HG02973 (cell line): ENCODE results near the gene RAB3GAP1.

Experiments used
- ATAC-seq: cut with Tn5 transposase; IDR thresholded peaks from one replicate; pipeline ENCODE4 v1.9.1; 2021; ENCODE audit warnings: moderate library complexity; ENCODE audit not compliant: unreplicated experiment

RAB3GAP1 gene

DNA sequence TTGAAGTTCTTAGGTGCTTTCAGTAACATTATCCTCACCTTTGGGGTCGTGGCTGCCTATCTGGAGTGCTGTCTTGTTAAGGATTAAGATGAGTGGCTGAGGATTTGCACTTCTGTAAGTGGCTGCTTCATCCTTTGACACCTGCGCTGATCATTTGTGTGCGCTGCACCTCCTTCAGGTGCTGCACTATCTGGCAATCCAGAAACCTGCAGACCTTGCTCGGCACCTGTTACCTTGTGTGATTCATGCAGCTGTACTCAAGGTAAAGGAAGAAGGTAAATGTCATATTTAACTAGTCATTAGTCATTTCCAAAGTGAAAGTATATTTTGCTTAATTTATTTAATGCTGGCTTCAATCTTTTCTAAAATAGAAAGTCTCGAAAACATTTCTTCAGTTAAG is 110.3 kb downstream of the RAB3GAP1 start:
- ATAC-seq: no peak

DNA sequence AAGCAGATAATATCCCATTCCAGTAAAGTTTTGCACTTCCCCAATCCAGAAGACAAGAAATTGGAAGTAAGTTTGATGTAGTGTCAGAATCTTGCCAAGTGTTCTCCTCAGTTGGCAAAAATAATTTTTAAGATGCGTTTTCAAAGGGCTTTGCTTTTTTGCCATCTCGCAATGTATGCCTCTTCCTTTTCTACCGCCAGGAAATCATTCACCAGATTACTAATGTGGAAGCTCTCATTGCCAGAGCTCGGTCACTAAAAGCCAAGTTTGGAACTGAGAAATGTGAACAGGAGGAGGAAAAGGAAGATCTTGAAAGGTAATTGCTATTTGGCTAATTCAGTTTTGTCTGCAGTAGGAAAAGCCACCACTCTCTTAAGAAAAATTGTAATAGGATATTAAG is 110.7 kb downstream of the RAB3GAP1 start:
- ATAC-seq: no peak

DNA sequence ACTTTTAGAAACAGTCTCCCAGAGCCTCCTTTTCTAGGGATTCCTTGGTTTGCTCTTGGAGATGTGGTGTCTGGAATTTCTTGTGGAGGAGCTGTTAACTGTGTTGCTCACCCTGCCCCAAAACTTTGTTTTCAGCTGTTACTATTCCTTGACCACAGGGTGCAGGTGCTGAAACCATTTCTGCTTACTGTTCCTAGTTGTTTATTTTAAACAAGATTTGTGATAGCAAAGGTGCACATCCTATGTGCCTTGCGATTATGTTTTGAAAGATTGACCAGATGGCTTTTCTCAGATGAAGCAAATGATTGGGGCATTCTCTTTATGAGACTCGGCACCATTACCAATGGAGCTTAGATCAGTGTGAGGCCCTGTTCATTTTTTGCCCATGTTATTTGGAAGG is 111.2 kb downstream of the RAB3GAP1 start:
- ATAC-seq: no peak

DNA sequence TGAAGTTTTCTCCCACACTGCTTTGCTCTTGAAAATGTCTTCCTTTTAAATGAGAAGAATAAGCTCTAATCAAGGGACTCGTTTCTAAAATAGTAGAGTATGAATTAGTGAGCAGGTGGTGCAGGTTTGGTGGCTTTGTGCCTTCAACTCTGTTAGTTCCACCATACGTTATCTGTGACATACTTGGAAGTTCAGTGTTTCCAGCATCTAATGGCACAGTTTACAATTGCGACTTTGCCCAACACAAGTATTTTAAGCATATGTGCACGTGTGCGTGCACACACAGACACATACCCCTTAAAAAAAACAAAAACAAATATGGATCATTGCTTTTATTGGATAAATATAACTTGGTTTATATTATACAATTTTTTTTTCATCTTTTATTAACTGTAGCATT is 111.8 kb downstream of the RAB3GAP1 start:
- ATAC-seq: no peak

DNA sequence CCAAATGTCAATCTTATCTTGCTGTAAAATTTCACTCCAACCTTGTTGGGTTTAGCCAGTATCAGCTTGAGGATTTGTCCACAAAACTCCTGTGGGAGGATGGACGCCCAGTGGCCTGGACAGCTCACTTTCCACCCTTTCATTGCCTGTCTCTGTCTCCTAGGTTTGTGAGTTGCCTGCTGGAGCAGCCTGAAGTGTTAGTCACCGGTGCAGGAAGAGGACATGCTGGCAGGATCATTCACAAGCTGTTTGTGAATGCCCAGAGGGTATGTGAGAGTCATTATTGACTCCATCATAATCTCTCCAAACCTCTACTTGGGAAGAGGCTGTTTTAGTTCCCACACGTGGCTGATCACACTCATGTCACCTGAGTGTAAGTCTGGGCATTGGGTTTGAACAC is 112.3 kb downstream of the RAB3GAP1 start:
- ATAC-seq: no peak

DNA sequence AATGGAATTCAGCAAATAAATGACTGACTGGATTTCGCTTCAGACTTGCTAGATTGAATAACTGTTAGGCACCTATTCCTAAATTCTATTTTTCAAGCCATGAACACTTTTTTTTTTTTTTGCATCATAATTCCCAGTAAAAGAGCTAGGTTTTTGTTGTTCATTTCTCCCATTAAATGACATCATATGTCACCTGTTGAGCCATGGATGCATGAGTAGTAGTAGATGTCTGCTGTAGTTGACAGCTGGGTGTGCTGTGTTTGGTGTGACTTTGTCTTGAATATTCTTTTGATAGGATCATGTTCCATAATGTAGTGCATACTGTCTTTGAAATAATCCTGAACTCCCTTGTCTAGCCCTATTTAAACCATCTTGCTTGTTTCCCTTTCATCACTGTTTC is 115.2 kb downstream of the RAB3GAP1 start:
- no peak for ATAC-seq

DNA sequence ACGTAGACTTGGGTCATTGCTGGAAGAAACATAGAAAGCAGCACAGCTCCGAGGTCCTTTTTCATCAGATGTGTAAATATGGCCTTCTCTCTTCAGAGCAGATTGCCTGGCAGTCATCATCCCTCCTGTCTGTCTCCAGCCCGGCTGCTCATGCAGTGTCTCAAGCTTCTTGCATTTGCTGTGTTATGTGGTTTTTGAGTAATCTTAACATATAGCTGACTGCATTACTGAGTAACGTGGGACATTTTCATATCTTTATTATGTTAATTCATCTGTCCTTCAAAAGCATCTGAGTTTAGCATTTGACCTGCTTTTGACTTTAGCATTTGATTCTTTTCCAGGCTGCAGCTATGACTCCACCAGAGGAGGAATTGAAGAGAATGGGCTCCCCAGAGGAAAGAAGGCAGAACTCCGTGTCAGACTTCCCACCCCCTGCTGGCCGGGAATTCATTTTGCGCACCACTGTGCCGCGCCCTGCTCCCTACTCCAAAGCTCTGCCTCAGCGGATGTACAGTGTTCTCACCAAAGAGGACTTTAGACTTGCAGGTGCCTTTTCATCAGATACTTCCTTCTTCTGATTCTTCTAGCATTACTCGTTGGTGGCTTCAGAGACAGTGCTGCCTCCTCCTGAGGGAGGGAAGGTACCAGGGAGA is 116.2 kb downstream of the RAB3GAP1 start:
- no peak for ATAC-seq

DNA sequence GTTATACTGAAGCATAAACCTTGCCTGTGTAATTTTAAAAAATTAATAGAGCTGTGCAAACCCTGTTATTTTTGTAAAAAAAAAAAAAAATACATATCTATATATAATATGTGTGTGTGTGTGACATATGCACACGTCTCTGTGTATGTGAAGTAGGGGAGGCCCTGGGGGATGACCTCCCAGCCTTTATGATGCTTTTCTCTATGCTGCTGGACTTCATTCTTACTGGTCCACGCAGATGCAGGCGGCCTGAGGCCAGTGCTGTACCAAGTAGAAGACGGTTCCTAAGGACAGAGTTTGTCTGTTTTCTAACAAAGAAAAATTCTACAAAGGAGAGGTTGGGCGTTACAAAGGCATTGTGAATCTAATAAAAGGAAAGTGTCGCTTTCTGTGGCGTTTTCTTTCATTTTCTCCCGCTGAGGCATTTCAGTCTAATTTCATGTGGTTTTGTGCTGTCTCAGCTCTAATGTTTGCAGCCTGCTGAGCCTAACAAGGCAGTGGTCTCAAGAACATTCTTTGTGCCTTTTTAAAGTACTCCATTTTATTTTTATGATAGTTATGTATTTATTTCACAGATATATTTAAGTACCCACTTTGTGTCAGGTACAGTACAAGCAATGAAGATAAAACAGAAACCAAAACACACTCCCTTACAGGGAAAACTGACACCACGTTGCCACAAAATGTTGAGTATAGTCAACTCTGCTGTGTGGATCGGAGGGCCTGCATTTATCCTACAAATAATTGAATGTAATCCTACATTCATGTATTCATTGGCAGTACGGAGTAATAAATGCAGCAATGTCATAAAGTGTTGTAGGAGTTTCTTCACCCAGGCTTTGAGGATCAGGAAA is 118.0 kb downstream of the RAB3GAP1 start:
- no peak for ATAC-seq

DNA sequence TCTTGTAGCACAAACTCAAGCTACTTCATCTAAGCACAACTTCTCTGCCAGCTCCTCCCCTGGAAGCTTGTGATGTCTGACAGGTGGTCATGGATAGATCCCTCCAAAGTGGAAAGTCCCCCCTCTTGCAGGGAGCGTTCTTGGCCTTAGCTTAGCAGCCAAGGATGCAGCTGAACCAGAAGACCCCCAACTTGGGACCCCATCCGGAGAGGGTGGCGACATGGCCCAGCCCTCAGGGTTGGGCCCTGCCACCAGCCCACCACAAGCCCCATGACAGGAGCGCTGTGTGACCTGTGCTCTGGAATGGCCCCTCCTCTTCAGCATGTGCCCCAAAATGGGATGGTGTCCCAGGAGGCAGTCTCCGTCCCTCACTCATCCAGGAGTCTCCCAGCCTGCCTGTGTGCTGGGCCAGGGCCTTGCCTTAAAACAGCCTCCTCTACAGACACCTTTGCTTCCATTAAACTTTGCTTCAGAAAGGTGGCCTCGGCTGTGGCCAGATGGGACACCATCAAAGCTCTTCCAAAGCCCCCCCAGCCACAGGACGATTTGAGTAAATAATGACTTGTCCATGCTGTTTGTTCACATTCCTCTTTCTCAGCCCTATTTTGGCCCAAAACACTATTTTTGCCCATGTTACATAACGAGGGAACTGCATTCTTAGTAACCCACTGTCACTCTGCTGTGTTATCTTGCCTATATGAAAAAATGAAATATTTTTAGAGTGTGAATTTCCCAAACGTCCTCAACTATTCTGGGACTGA is 122.1 kb downstream of the RAB3GAP1 start:
- ATAC-seq: no peak

DNA sequence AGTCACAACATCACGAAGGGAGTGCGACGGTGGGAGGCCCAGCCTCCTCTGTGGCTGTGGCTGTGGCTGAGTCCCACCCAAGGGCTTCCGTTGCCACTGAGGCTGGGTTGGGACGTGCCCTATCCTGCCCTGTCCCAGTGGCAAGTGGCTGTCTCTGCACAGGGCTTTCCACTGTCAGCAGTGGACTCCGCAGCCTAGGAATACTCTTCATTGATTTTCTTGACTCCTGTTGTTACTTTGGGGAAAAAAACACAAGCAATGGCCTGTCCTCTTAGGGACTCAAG is 122.7 kb downstream of the RAB3GAP1 start:
- ATAC-seq: no peak

DNA sequence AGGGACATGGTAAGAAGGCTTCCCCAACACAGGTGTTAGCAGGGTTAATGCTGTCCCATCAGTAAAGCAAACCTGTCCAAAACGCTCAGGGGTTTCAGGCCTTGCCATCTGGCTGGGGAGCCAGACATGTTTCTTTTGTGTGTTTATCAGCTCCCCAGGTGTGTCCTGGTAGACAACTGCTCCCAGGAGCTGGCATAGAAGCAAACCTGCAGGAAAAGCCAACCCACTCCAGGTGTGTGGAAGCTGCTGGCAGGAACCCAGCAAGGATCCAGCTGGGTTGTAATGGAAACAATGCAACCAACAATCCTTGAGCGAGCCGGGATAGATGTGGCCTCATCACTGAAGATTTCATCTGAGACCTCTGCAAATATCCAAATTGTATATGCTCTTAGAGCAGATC is 123.1 kb downstream of the RAB3GAP1 start:
- ATAC-seq: no peak

DNA sequence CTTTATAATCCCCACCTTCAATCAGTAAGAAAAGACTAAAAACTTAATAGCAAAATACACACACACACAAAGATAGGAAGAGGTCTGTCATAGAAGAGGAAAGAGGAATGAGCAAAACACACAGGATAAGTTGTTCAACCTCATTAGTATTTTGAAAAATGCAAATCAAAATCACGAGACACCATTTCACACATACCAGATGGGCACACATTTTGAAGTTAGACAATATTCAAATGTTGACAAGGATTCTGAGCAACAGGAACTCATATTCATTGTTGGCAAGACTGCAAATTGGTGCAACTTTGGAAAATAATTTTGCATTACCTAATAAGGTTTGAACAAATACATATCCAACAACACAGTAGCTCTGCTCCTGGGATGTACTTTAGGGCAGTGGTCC is 127.6 kb downstream of the RAB3GAP1 start:
- no peak for ATAC-seq

DNA sequence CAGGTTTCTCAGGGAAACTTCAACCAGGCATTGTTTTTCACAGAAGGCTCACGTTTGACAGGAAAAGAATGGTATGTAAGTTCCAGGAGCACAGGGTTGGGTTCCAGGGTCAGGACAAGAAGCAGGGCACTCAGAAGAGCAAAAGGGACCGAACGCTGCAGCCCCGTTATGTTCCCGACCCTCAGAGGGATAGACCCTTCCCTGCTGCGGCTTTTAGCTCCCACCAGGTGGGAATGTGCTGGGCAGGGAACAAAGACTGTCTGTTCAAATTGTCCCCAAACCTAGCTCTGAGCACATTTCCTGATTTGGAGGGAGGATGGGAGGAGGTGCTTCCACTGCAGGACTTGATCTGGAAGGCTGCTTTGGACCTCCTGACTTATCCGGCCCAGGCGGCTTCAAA is 130.1 kb downstream of the RAB3GAP1 start:
- no peak for ATAC-seq

DNA sequence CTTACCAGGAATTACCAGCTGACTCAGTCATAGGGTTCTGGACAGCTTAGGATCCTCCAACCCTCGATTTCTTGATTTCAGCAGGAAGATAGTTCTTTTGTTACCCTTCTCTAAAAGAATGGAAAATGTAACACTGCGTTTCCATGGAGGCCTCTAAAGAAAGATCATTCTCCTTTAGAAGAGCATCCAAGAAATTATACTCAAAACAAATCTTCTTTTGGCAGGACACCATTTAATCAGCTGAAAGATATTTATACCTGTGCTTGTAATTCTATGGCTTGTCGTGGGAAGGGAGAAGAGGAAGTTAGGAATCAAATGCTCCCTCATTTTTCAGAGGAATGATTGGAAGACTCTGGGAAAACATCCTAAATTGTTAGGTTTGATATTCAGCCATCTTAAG is 130.5 kb downstream of the RAB3GAP1 start:
- no peak for ATAC-seq

DNA sequence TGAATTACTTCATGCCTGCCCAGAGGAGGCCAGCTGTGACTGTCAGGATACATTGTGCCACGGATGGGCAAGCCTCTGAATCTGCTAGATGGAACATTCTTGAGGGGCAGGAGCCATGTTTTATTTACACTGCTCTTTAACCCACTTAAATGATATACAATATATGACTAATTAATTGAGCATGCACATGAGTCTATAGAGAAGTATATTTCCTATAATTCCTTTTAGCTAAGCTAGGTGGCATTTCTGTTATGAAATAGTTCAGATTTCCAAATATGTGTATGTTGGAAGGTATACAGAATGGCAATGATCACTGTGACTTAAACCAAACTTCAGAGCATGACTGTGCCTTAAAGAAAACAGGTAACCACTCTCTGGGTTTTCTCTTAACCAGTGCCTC is 131.7 kb downstream of the RAB3GAP1 start:
- no peak for ATAC-seq

DNA sequence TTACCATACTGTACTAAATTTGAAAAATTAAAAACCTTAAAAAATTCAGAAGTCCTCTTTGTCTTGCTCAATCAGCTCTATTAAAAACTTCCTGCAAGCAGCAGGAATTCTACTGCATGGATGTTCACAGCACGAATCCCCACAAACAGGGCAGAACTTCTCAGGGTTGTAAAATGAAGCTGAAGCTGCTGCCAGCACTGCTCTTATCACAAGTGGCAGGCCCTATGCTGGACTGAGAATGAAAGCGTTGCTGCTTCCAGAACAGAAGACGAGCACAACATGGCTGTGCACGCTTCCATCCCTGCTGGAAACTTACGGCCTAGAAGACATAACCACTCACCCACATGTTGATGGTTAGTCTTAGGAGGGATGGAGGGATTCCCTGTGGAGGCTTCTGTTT is 134.0 kb downstream of the RAB3GAP1 start:
- ATAC-seq: no peak

DNA sequence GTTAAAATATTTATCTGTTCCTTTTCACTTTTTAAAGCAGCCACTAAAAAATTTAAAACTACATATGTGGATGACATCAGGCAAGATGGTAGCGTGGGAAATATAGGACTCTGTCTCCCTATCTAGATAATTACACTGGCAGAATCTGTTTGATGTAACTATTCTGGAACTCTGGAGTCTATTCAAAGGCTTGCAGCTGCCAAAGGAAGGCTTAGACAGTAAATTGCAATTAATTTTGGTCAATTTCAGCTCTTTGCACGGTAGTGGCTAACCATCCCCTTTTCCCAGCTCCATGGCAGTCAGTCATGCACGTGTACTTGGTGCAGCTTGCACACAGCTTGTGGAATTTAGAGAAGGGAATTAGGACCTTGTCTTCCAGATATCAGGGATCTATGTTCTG is 135.2 kb downstream of the RAB3GAP1 start:
- no peak for ATAC-seq

DNA sequence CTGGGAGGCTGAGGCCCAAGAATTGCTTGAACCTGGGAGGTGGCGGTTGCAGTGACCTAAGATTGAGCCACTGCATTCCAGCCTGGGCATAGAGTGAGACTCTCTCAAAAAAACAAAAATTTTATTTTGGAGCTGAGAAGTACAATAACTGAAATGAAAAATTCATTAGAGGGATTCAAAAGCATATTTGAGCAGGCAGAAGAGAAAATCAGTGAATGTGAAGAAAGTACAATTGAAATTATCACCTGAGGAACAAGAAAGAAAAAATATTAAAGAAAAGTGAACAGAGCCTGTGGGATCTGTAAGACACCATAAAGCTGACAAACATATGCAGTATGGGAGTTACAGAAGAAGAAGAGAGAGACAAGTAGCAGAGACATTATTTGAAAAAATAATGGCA is 137.1 kb downstream of the RAB3GAP1 start:
- no peak for ATAC-seq

DNA sequence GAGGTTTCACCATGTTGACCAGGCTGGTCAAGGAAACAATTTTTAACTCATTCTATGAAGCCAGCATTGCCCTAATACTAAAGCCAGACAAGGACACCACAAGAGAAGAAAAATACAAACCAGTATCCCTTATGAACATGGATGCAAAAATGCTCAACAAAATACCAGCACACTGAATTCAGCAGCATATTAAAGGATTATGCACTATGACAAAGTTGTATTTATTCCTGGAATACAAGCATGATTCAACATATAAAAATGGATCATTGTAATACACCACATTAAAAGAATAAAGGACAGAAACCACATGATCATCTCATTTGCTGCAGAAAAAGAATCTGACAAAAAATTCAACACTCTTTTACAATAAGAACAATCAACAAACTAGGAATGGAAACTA is 138.7 kb downstream of the RAB3GAP1 start:
- ATAC-seq: no peak

DNA sequence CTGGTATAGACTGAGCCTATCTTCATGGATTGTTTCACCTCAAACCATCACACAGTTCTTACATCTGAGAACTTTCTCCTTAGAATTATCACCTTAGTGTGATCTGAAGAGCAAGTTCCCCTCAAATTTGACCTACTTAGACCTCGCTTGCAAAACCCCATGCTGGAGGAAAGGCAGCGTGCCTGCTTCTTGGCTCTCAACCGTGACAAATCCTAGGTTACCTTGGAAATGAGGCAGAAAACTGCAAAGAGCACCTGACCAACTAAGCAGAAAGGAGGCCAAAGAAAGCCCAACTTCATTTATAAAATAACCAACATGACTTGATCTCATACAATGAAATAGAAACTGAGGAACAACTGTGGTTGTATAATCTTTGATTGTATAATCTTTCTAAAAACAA is 146.4 kb downstream of the RAB3GAP1 start:
- no peak for ATAC-seq

DNA sequence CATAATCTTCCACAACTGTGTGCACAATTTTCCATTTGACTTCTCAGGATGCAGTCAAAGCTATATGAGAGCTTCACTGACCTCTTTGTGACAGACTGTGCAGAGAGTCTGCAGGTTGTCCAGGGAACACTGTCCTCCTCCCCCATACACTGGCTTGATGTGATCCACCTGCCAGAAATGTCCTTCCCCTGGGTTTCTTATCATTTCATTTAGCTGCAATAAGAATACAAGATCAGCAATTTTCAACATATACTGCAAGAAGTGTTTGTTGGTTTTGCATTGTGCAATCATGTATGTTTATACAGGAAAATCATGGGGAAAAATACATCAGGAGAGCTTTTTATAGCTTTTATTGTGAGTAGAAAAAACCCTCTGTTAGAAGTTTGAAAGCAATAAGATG is 150.7 kb downstream of the RAB3GAP1 start:
- no peak for ATAC-seq

DNA sequence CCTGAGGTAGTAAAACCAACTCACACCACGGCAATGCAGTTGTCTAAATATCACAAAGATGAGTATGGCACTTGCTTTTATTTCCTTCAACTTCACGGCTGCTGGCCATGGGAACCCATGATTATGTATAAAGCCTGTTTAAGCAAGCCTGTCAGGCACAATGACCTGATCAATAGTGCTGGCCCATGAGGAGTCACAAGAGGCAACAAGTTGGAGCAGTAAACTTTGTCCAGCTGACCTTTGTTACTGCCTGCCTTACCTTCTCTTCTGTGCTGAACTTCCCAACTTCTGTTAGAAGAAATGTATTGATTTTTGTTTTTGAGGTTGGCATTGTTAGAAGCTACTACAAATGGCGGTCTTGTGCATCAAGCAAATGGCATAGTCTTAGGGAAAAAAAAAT is 151.9 kb downstream of the RAB3GAP1 start:
- no peak for ATAC-seq
